ENCODE results near the gene PTS.
A peak's percentile ranks its signal among the peaks of the same experiment; 100 is the strongest.

PTS gene

GRCh38 chr11:112222303-112222702, 3.9 kb upstream of the PTS start:
- no peak for DNase-seq (ENCODE audit: low spot score)

GRCh38 chr11:112223121-112223520, 3.1 kb upstream of the PTS start:
- DNase-seq (ENCODE audit: low spot score) = no peak

GRCh38 chr11:112223754-112224532, 2.3 kb upstream of the PTS start:
- no peak for DNase-seq (ENCODE audit: low spot score)

GRCh38 chr11:112225753-112226061, 521 bp upstream of the PTS start:
- no peak for DNase-seq (ENCODE audit: low spot score)

GRCh38 chr11:112226831-112227401, 688 bp downstream of the PTS start:
- DNase-seq (ENCODE audit: low spot score) = peak; percentile 45

GRCh38 chr11:112227471-112227870, 1.2 kb downstream of the PTS start:
- DNase-seq (ENCODE audit: low spot score) = no peak

GRCh38 chr11:112228706-112229105, 2.5 kb downstream of the PTS start:
- DNase-seq (ENCODE audit: low spot score) = no peak

GRCh38 chr11:112229159-112229558, 2.9 kb downstream of the PTS start:
- DNase-seq (ENCODE audit: low spot score) = no peak

- peak; percentile 72 for DNase-seq (ENCODE audit: low spot score)
Observed at GRCh38 chr11:112229746-112230433, 3.7 kb downstream of the PTS start.

- no peak for DNase-seq (ENCODE audit: low spot score)
Observed at GRCh38 chr11:112231952-112232351, 5.7 kb downstream of the PTS start.

GRCh38 chr11:112235750-112236390, 9.6 kb downstream of the PTS start:
- DNase-seq (ENCODE audit: low spot score) = no peak

GRCh38 chr11:112237451-112237850, 11.2 kb downstream of the PTS start:
- no peak for DNase-seq (ENCODE audit: low spot score)

- DNase-seq (ENCODE audit: low spot score) = no peak
Observed at GRCh38 chr11:112238041-112238440, 11.8 kb downstream of the PTS start.

GRCh38 chr11:112241486-112241885, 15.3 kb downstream of the PTS start:
- DNase-seq (ENCODE audit: low spot score) = peak; percentile 40

GRCh38 chr11:112247201-112247600, 21.0 kb downstream of the PTS start:
- DNase-seq (ENCODE audit: low spot score) = no peak

- no peak for DNase-seq (ENCODE audit: low spot score)
Observed at GRCh38 chr11:112248201-112248600, 22.0 kb downstream of the PTS start.

- no peak for DNase-seq (ENCODE audit: low spot score)
Observed at GRCh38 chr11:112249871-112250610, 23.8 kb downstream of the PTS start.

GRCh38 chr11:112253605-112254242, 27.5 kb downstream of the PTS start:
- no peak for DNase-seq (ENCODE audit: low spot score)

GRCh38 chr11:112255067-112255720, 29.0 kb downstream of the PTS start:
- DNase-seq (ENCODE audit: low spot score) = peak; percentile 61

- no peak for DNase-seq (ENCODE audit: low spot score)
Observed at GRCh38 chr11:112260490-112260889, 34.3 kb downstream of the PTS start, which contains the start of gene PLET1. Gene PLET1 (minus strand): TSS chr11:112260860. CDS start chr11:112260589, 271 bp downstream.
